BLaER1 (cell line): ENCODE measurements around the gene ASXL1.

Experiments used
- H3K27ac ChIP-seq: shearing (Covaris generic); formaldehyde crosslinking; 2 replicates; pipeline ENCODE4 v1.8.1; 2022
- H3K27me3 ChIP-seq: shearing (Covaris generic); formaldehyde crosslinking; 2 replicates; pipeline ENCODE4 v1.8.1; 2022
- H3K36me3 ChIP-seq: shearing (Covaris generic); formaldehyde crosslinking; 2 replicates; pipeline ENCODE4 v1.8.1; 2022
- H3K4me1 ChIP-seq: shearing (Covaris generic); formaldehyde crosslinking; 2 replicates; pipeline ENCODE4 v1.8.1; 2022
- H3K4me2 ChIP-seq: shearing (Covaris generic); formaldehyde crosslinking; 2 replicates; pipeline ENCODE4 v1.8.1; 2022
- H3K4me3 ChIP-seq: shearing (Covaris generic); formaldehyde crosslinking; 2 replicates; pipeline ENCODE4 v1.8.1; 2022
- H3K9ac ChIP-seq: shearing (Covaris generic); formaldehyde crosslinking; 2 replicates; pipeline ENCODE4 v1.8.1; 2022
- H3K9me3 ChIP-seq: shearing (Covaris generic); formaldehyde crosslinking; 2 replicates; pipeline ENCODE4 v1.8.1; 2022
- H4K20me1 ChIP-seq: shearing (Covaris generic); formaldehyde crosslinking; 2 replicates; pipeline ENCODE4 v1.8.1; 2022
- Cebpa-rat ChIP-seq: shearing (Covaris generic); IDR thresholded peaks from 2 replicates; pipeline ENCODE4 v1.8.1; 2022

Gene ASXL1

GRCh38 chr20:32436968-32437367 lies 78.8 kb downstream of the ASXL1 start:
- Histone ChIP-seq H3K36me3 (peaks cover 89% of the 10 kb centered on the region), H3K9me3 (no peaks in the 10 kb centered on the region), H3K27me3 (no peaks in the 10 kb centered on the region), H4K20me1 (peaks cover 100% of the 10 kb centered on the region), H3K27ac (no peak overlapping the region), H3K4me1 (peaks cover 55% of the 10 kb centered on the region), H3K4me3 (no peak overlapping the region), H3K4me2 (peak overlapping the region; percentile 71; the same call in 1 of the 2 replicates), H3K9ac (no peak overlapping the region)
- TF ChIP-seq Cebpa-rat, result no peak

GRCh38 chr20:32437391-32438074 lies 79.4 kb downstream of the ASXL1 start:
- Histone ChIP-seq H3K4me3 (no peak overlapping the region), H3K27ac (no peak overlapping the region), H3K9me3 (no peaks in the 10 kb centered on the region), H3K4me2 (peak overlapping the region; percentile 71), H3K9ac (no peak overlapping the region), H4K20me1 (peaks cover 100% of the 10 kb centered on the region), H3K27me3 (no peaks in the 10 kb centered on the region), H3K36me3 (peaks cover 88% of the 10 kb centered on the region), H3K4me1 (peaks cover 58% of the 10 kb centered on the region)
- TF ChIP-seq Cebpa-rat, result no peak

GRCh38 chr20:32438331-32438858 lies 80.3 kb downstream of the ASXL1 start:
- Histone ChIP-seq H3K4me2 (peak overlapping the region; percentile 71), H3K9me3 (no peaks in the 10 kb centered on the region), H3K4me3 (no peak overlapping the region), H3K36me3 (peaks cover 86% of the 10 kb centered on the region), H4K20me1 (peaks cover 100% of the 10 kb centered on the region), H3K27ac (no peak overlapping the region), H3K27me3 (no peaks in the 10 kb centered on the region), H3K9ac (no peak overlapping the region), H3K4me1 (peaks cover 67% of the 10 kb centered on the region)
- no peak for TF ChIP-seq Cebpa-rat

DNA sequence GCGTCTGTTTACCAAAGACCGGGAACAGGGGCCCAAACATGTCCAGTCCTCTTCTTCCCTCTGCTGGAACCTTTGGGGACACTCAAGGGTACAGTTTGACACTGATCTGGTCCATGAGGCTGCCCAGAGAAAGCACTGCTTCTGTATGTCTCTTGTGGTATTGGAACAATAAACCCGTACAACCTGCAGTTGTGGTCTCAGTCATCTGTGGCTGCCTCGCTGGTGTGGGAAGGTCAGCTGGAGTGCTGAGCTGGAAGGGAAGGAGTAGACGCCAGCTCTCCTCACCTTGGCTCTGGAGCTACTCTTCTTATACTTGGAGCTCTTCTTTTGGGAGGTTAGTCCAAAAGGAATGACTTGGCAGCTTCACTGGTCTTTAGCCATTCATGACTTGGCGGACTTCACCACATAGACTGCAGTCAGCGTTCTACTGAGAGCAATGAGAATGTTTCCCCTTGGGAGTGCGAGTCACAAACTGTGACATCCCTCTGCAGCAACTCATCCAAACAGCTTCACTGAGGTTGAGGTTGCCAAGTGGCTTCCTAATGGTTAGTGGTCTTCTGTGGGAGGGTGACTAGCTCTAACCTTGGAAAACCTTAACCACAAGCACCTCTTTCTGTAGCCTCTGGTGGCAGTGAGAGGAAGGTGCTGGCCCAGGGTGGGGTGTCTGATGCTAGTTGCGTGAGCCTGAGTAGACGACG lies 81.2 kb downstream of the ASXL1 start:
- H3K4me2 ChIP-seq, result peak overlapping the region; percentile 71
- peaks cover 100% of the 10 kb centered on the region for H4K20me1 ChIP-seq
- no peaks in the 10 kb centered on the region for H3K27me3 ChIP-seq
- no peak for TF ChIP-seq Cebpa-rat
- peaks cover 76% of the 10 kb centered on the region for H3K4me1 ChIP-seq
- H3K4me3 ChIP-seq, result no peak overlapping the region
- H3K36me3 ChIP-seq, result peaks cover 83% of the 10 kb centered on the region
- H3K9me3 ChIP-seq, result no peaks in the 10 kb centered on the region
- no peak overlapping the region for H3K27ac ChIP-seq
- H3K9ac ChIP-seq, result no peak overlapping the region

DNA sequence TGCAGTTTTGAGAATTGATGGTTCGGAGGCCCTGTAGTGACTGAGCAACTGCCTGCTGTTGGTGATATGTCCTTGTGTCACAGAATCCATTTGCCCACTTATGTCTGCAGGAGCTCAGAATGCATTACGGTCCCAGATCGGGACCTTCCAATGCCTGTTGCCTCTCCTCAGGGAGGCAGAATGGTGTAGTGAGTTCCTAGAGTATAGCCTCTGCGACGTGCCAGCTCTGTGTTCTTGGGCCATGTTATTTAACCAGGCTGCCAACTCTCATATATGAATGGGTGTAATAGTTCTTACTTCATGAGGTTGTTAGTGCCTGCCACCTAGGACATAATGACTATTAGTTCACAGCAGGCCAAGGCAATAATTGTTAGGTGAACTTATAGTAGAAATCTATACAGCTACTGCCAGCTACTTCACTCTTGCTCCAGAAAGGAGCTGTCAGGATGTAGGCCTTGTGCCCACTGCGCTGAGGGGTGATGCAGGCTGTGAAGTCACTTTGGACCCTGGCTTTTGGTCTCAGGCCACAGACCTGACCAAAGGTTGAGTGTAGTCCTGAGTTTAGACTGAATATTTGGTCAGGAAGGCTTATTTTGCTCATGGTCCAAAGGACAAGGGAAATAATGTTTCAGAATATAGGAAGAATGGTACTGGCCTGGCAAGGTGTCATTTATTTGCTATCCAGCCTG lies 82.1 kb downstream of the ASXL1 start:
- Histone ChIP-seq H3K4me2 (peak overlapping the region; percentile 71), H3K9me3 (no peaks in the 10 kb centered on the region), H4K20me1 (peaks cover 100% of the 10 kb centered on the region), H3K27me3 (no peaks in the 10 kb centered on the region), H3K27ac (no peak overlapping the region), H3K36me3 (peaks cover 81% of the 10 kb centered on the region), H3K4me3 (no peak overlapping the region), H3K4me1 (peaks cover 85% of the 10 kb centered on the region), H3K9ac (no peak overlapping the region)
- no peak for TF ChIP-seq Cebpa-rat

GRCh38 chr20:32440758-32441078 lies 82.6 kb downstream of the ASXL1 start:
- Histone ChIP-seq H3K36me3 (peaks cover 81% of the 10 kb centered on the region), H3K9ac (no peak overlapping the region), H3K4me2 (peak overlapping the region; percentile 71; the same call in 1 of the 2 replicates), H3K27ac (no peak overlapping the region), H3K27me3 (no peaks in the 10 kb centered on the region), H3K9me3 (no peaks in the 10 kb centered on the region), H4K20me1 (peaks cover 100% of the 10 kb centered on the region), H3K4me3 (no peak overlapping the region), H3K4me1 (peaks cover 90% of the 10 kb centered on the region)
- no peak for TF ChIP-seq Cebpa-rat

DNA sequence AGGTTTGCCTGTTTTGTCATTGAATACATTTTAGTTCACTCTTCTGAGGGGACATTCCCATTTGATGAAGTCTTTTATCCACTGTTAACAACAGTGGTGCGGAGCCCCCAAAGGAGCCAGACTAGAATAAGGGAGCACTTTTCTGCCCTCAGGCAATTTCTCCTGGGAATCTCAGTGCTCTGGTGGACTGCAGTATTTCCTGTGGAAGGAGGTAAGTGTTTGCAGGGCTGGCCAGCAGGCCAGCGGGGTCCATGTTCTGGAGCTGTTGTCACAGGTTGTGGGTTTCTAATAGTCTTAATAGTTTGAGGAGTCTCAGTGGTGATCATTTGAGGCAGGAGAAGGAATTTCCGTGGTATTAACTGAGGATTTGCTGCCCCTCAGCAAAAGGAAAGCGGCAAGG lies 83.5 kb downstream of the ASXL1 start:
- TF ChIP-seq Cebpa-rat, result no peak
- Histone ChIP-seq H3K9me3 (no peaks in the 10 kb centered on the region), H3K36me3 (peaks cover 78% of the 10 kb centered on the region), H3K4me3 (no peak overlapping the region), H3K4me1 (peaks cover 97% of the 10 kb centered on the region), H3K9ac (no peak overlapping the region), H3K27ac (no peak overlapping the region), H3K27me3 (no peaks in the 10 kb centered on the region), H4K20me1 (peaks cover 100% of the 10 kb centered on the region), H3K4me2 (no peak overlapping the region)

DNA sequence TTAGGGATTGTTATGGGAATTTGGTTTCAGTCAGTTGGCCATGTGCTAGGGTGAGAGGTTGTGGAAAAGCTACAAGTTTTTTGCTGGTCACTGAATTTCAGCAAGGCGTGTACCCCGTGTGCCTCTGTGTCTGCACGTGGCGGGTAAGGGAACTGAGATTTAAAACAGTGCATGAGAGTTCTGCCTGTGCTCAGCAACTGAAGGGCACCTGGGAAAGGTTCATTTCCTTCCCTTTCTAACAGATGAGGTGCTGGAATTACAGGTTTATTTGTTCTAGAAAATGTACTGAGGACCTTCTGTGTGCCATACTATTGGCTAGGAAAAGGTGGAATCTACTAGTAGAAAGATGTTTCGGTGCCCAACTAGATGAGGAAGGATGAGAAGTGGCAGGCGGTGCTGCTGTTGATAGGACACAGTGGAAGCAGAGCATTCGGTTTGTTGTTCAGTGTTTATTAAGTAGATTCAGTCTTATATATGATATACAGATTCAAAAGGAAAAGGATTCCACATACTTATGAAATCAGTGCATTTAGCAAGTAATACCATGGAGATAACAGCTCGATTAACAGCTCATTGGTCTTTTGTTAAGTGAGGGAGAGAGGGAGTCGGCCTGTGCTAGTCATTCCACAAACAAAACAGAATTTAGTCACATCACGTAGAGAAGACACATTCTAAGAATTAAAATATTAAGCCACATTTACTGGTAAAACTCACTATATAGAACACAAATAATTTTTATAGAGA lies 84.7 kb downstream of the ASXL1 start:
- TF ChIP-seq Cebpa-rat, result no peak
- Histone ChIP-seq H4K20me1 (peaks cover 100% of the 10 kb centered on the region), H3K27me3 (no peaks in the 10 kb centered on the region), H3K9ac (no peak overlapping the region), H3K4me2 (no peak overlapping the region), H3K9me3 (no peaks in the 10 kb centered on the region), H3K36me3 (peaks cover 78% of the 10 kb centered on the region), H3K4me3 (no peak overlapping the region), H3K4me1 (peaks cover 97% of the 10 kb centered on the region), H3K27ac (no peak overlapping the region)

- TF ChIP-seq Cebpa-rat, result no peak
- peaks cover 78% of the 10 kb centered on the region for H3K36me3 ChIP-seq
- no peak overlapping the region for H3K27ac ChIP-seq
Observed at GRCh38 chr20:32443386-32443974, 85.3 kb downstream of the ASXL1 start.

More at GRCh38 chr20:32443386-32443974, 85.3 kb downstream of the ASXL1 start:
- H4K20me1 ChIP-seq, result peaks cover 100% of the 10 kb centered on the region
- H3K9me3 ChIP-seq, result no peaks in the 10 kb centered on the region
- H3K4me1 ChIP-seq, result peaks cover 97% of the 10 kb centered on the region
- H3K4me2 ChIP-seq, result peak overlapping the region; percentile 91; the same call in 1 of the 2 replicates
- H3K9ac ChIP-seq, result no peak overlapping the region
- no peak overlapping the region for H3K4me3 ChIP-seq
- no peaks in the 10 kb centered on the region for H3K27me3 ChIP-seq
